Stimulated activated CD4-positive, alpha-beta T cell treated with anti-CD3 and anti-CD28 coated beads, Interleukin-4, amount 100 ng/mL, for 48 hours (primary cell): ENCODE measurements around the gene ZNF292.
"Not testable (repeated sequence)": the region's sequence is repeated elsewhere in the genome, so short reads cannot be mapped to it uniquely, and the experiment has no call there.

Experiments
- DNase-seq, 2 donors: peaks; one replicate each; pipeline ENCODE4 v3.0.0-alpha.2; 2020; ENCODE audit warnings: low read depth in 2 of 2

Gene ZNF292

DNA sequence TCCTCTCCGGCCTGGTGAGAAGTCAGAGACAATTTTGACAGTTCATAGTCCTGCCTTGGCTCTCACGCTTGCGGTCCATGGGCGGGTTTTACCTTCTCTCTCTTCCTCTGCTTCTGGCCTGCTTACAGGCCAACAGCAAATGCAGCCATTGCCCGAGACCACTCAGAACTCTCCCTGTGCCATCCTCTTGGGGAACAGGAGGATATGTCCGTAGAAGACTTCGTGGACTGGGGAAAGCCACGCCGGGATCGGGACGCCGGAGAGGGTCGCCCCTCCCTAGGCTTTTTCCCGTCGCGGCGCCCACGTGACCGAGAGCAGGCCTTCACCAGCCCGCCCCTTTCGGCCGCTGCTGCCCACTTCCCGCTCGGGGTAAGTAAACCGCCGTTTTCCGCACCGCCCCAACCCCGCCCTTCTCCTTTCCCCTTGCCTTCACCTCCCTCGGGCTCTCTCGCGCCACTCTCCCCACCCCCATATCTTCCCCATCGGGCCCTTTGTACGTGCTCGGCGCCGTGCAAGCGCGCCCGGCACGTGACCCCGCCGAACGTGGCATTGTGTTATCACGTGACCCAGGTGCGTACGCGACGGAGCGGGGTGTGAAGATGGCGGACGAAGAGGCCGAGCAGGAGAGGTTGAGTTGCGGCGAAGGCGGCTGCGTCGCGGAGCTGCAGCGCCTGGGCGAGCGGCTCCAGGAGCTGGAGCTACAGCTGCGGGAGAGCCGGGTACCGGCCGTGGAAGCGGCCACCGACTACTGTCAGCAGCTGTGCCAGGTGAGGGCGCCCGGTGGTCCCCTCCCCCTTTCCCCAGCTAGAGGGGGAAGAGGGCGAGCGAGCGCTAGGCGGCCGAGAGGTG is at the start of gene ZNF292:
Gene ZNF292, plus strand, starts transcription at position 573 of the 849 bp plus-strand sequence. Its CDS starts 27 bp downstream, at position 600.
- peak; percentile 94 to 98 for DNase-seq

DNA sequence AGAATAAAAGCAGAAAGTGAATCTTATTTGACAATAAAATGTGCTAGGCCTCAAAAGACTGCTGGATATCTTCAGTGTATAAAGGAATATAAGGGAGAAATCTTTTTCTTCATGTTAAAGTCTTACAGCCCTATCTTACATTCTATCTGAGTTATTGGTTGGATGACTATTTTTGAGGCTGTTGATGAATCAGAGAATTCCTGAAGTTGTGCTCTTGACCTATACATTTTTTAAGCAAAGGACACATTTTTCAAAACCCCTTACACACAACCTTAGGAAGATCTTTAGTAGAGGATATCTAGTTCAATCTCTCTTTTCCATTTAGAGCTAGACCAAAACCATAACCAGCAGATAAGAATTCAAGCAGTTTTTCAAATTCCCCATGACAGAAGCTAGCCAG is 49.5 kb upstream of the ZNF292 start:
- DNase-seq = no peak

DNA sequence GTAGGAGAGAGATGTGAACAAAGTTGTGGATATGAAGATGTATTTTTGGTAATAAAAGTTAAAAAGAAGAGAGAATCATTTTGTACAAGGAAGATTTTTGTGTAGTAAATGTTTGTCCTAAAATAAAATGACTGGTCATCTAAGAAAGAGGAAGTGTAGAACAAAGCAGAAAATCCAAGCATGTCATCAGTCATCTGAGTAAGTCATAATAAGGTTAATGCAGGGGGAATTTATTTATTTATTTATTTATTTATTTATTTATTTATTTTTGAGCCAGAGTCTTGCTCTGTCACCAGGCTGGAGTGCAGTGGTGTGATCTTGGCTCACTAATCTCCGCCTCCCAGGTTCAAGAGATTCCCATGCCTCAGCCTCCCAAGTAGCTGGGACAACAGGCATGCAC is 44.7 kb upstream of the ZNF292 start:
- DNase-seq = no peak

DNA sequence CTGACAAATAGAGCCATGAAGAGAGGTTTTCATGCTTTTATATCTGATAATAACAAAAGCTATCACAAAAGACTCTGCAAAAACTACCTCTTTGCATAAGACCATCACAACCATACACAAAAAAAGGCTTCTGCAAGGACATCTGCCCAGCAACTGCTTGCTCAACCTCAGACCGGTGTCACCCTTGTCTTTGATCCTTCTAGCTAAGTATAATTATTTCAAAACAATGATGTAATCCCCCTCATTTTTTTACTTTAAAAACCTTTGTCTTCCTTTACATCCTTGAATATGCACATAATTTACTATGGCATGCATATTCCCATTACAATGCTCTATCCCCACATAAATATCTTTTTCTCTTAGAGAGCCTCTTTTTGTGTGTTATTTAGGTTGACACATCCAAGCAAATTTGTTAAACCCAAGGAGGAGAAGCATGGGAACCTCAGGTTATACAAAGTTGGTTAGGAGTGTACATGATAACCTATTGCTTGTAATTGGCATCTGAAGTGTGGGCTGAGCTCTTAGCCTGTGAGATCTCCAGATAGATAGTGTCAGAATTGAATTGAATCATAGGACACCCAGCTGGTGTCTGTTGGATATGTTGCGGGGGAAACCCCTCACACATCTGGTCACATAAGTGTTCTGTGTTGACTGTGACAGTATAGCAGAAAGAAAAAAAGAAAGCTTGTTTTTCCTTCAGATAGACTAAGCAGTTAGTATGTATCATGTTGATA is 39.8 kb upstream of the ZNF292 start:
- DNase-seq = no peak

DNA sequence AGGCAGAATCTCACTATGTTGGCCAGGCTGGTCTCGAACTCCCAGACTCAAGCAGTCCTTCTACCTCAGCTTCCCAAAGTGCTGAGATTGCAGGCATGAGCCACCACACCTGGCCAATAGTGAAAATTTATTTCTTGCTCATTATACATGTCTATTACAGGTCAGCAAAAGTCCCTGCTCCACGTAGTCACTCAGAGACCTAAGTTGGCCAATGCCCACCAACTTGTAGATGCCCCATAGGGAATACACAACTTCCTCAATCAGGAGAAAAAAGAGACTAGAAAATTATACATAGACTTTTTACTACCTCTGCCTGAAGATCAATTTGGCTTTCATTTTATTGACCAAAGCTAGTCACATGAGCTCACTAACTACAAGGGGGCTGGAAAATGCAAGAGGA is 38.4 kb upstream of the ZNF292 start:
- no peak for DNase-seq

DNA sequence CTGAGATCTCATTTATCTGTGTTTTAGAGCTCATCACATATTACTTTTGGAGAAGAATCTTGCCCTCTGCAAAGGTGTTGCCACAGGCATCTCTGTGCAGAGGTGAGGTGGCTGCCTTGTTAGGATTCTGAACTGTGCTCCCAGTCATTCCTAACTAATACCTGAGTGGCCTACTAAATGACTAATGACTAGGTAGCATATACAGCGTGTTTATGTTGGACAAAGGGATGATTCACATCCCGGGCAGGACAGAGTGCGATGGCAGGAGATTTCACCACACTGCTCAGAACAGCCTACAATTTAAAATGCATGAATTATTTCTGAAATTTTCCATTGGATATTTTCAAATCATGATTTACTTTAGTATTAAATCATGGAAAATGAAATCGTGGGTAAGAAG is 37.3 kb upstream of the ZNF292 start:
- DNase-seq = no peak

DNA sequence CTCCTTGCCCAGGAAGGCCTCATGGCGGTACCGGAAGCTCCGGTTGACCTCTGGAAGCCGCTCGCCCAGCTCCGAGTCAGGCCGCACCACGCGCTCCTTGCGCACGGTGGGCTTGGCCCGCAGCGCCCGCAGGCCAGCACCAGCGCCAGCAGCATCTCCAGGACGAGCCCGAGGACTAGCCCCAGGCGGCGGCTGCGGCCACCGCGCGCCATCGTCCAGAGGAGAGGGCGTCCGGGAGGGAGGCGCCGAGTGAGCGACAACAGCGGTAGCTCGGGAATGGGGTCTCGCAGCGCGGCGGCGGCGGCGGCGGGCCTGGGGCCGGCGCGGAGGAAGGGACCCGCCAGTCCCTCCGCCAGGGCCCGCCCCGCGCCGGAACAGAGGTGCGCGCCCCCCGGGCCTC is 32.9 kb upstream of the ZNF292 start:
- no peak for DNase-seq

DNA sequence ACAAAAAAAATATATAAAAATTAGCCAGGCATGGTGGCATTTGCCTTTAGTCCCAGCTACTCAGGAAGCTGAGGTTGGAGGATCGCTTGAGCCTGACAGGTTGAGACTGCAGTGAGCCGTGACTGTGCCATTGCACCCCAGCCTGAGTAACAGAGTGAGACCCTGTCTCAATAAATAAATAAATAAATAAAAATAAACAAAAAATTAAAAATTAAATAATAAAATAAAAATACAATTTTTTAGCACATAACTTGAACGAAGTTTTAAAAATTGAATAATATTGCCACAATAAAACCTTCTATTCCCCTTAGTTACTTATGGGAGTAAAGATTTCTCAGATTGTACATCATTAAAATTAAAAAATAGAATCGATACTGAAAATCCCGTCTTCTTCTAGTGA is 31.3 kb upstream of the ZNF292 start:
- no peak for DNase-seq

DNA sequence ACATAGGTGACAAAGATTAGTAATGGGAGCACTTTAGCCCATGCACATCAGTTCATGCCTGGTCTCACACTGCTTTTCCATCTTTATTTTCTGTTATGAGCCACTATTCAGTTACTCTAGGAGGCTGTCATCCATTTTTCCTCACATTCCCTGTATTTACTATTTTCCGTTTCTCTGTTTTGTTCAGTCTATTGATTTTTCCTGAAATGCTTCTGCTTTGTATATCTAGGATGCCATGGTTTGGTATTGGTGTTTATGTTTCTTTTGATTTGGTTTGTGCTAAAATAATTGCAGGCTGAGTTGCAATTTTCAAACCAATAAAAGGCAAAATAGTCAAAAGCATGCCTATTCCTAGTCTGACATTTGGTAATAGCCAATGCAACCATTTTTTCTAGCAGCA is 28.9 kb upstream of the ZNF292 start:
- no peak for DNase-seq

DNA sequence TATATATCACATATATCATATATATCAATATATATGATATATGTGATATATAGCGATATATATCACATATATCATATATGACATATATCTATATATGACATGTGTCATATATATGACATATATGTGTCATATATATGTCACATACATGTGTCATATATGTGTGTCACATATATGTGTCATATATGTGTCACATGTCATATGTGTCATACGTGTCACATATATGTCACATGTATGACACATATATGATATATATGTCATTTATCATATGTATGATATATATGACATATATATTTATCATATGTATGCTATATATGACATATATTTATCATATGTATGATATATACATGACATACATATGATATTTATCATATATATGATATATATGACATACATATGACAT is 27.6 kb upstream of the ZNF292 start:
- DNase-seq = no peak

DNA sequence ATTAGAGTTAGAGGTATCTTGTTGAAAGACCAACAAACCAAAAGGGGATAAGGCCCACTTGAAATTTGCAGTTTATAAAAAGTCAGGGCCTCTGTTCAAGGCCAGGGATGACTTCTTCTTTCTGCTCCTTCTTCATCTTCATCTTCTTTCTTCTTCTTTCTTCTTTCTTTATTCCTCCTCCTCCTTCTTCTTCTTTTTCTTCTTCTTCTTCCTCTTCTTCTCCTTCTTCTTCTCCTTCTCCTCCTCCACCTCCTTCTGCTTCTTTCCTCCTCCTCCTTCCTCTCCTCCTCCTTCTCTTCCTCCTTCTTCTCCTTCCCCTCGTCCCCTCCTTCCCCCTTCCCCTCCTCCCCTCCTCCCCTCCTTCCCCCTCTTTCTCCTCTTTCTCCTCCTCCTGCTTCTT is 18.4 kb upstream of the ZNF292 start:
- DNase-seq = no peak

DNA sequence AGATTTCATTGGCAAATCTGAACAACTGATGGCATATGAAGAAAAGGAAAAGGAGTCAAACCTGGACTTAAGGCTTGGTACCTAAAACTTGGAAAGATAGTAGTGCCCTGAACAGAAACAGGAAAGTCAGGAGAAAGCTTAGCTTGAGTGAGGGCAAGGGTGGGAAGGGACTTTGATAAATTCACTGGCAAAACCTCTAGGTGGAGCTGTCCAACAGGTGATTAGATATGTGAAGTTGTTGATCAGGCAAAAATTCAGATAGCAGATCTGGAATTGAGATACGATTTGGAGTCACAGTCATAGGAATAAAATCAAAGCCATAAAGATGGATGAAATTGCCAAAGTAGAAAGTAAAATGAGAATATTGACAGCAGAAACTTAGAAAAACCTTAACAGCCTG is 16.1 kb upstream of the ZNF292 start:
- DNase-seq = peak in 1 of 2 donors; percentile 19

DNA sequence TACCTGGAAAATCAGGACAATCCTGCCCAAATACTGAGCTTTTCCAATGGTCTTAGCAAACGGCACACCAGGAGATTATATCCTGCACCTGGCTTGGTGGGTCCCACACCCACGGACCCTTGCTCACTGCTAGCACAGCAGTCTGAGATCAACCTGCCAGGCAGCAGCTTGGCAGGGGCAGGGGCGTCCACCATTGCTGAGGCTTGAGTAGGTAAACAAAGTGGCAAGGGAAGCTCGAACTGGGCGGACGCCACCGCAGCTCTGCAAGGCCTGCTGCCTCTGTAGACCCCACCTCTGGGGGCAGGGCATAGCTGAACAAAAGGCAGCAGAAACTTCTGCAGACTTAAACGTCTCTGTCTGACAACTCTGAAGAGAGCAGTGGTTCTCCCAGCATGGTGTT is 15.4 kb upstream of the ZNF292 start:
- DNase-seq = not testable (repeated sequence)

DNA sequence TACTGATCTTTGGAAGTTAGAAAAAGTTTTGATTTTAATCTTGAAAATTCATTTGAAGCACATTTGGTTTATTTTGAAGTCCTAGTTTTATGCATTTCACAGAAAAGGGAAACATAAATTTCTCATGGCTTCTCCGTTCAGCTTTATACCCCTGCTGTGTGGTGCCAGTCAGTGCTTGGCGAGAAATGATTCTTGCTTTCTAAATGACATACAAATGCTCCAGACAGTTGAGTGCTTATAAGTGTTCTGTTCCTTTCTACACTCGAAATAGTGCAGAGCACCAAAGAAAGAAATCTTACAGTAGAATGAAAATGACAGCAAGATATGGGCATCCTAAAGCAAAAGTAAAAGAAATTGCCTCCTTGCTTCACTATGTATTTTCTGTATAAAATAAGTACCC is 9.0 kb upstream of the ZNF292 start:
- DNase-seq = no peak

DNA sequence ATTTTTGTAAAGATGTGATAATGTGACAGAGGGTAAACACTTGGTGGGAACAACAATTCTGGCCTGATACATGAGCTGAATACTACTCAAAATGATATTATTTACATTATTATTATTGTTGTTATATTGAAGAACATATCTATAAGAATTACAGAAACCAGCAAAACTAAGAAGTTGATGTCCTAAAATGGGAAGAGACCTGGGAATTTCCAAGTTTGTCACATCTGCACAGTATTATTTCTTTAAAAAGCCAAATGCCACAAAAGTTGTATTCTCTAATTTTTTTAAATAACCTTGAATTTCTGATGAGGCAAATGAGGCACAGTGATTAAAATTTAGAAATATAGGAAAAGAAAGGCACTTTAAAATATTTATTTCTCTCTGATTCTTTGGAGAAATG is 5.0 kb upstream of the ZNF292 start:
- DNase-seq = no peak

DNA sequence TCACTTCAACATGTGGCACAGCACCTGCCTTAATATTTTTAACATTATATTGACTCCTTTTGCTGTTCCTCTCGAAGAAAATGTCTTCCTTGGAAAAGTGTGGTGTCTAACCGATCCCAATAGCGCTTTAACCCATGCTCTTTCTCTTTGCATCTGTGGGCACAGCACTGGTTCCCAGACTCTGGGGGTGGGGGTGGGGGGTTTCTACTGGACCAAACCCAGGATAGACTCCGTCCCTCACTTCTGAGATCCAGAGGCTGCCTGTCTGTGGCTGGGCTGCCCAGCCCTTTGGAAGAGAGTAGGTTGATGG is 3.9 kb upstream of the ZNF292 start:
- DNase-seq = no peak

DNA sequence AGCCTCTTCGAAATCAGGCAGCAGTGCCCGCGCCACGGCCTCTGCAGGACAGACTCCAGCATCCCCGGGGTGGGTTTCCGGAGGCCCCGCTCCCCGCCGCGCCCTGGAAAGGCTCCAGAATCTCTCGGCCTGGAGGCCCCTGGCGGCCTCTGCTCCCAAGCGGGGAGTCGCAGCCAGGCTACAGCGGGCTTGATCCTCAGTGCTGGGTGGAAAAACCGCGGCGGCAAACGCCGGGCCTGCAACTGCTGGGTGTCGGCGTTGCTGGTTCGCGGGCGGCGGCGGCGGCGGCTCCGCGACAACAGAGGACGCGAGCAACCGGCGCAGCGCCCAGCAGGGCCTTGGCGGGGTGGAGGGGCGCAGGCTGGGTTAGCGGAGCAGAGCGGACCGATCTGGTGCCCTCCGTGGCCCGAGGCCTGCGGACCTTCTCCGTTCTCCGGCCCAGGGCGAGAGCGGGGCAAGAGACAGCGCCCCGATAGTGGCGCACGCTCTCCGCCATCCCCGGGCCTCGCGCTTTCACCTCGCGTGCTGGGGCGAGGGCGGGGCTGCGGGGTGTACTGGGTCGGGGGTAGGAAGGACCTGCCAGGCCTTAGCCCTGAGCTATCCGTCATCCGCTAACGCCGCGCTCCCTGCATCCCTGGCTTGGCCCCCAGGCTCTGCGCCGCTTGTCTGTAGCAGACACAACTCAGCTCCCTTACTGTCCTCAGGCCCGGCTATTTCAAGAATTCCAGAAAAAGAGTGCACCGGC is 3.4 kb upstream of the ZNF292 start:
- peak; percentile 67 to 69 for DNase-seq

DNA sequence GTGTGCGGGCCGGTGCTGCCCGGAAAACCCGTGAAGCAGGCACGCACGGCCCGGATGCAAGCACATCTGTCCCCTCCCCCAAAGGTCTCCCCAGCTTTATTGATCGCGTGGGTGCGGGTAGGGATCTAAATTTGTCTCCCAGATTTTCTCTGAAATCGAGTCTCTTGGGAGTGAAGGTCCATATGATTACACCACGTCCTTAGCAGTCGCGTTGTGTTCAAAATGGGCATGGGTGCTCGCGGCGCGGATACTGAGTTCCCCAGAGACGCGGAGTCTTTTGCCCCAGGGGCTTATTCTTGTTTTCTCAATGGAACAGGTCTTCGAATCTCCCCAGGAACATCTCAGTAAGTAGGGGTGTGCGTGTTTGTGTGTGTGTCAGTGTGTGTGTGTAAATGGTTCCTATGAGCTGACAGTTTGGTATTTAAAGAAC is 2.8 kb upstream of the ZNF292 start:
- DNase-seq = no peak

DNA sequence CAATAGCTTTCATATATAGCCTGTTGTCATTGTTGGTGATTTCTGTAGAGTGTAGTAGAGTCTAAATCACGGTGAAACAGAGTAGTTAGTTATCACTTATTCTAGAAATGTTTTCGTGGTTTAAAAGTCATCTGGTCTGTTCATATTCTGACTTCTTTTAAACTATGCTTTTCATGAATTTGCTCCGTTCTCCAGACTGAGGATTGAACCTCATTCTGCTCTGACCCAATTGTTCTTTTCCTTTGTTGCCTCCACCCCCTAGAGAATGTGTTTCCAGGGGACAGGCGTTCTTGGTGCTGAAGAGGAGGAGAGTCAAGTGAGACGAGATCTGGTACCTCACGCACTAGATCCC is 748 bp upstream of the ZNF292 start:
- no peak for DNase-seq

DNA sequence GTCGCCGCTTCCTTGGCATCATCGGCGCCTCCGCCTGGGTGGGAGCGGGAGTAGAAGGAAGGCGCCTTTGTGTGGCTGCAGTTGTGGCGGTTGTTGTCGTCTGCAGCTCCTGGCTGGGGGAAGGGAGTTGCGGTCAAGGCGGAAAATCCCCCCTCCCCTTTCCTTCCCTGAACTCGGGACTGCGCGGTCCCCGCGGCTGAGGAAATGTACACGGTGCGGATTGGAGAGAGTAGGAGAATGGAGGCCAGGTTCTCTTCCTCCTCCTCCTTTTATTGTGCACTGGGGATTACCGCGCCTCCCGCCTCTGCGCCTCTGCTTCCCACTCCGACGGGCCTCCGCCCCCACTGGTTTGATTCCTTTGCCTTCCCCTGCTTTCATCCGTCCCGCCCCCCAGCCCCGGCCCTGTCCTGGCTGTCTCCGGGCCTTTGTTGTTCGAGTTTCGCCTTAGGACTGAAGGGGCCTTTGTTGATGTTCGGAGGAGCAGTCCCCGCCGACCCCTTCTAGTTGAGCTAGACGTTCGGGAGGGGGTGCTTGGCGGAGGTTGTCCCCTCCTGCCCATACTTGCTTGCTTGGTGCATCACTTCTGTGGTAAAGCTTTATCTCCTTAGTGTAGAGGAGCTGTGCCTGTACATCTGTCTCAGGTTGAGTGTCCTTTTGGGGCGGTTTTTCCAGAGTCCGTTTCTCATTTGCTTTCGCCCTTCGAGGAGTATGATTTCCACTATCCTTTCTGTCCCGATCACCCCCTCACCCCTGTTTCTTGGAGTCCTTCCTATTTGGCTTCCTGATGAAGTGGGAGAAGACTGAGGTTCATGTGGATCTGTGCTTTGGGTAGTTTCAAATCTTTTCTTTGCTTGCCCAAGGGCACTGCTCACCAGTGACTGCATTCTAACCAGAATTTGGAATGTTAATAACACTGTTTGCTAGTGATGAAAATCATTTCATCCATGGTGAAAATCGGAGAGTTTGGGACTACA is 764 bp downstream of the ZNF292 start:
- DNase-seq = peak; percentile 32 to 49

DNA sequence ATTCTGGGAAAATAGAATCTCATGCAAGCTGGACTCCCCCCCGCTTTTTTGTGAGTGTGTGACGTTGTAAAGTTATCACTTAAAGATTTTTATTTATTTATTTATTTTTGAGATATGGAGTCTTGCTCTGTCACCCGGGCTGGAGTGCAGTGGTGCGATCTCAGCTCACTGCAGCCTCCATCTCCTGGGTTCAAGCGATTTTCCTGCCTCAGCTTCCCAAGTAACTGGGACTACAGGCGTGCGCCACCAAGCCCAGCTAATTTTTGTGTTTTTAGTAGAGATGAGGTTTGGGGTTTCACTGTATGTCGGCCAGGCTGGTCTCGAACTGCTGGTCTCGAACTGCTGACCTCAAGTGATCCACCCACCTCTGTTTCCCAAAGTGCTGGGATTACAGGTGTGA is 2.2 kb downstream of the ZNF292 start:
- not testable (repeated sequence) for DNase-seq

DNA sequence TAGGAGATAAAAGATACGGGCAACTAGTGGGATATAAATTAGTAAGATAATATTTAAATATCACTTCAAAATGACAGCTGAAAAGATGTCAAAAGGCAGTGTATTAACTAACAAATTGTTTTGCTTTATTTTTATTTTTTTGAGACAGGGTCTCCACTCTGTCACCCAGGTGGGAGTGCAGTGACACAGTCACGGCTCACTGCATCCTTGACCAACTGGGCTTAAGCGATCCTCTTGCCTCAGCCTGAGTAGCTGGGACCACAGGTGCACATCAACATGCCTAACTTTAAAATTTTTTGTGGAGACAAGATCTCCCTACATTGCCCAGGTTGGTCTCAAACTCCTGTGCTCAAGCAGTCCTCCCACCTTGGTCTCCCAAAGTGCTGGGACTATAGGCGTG is 5.9 kb downstream of the ZNF292 start:
- no peak for DNase-seq
